Germinal center (tissue), 1 donor: Measurements from ENCODE around the gene PIMREG.
"Not testable (repeated sequence)": the region's sequence is repeated elsewhere in the genome, so short reads cannot be mapped to it uniquely, and the experiment has no call there.

Experiments
- DNase-seq: peaks from one replicate; pipeline ENCODE4 v3.0.0; 2012; ENCODE audit warnings: mixed read lengths, low spot score

Gene PIMREG

GRCh38 chr17:6478486-6478885 lies 34.2 kb downstream of the PIMREG start:
- DNase-seq = no peak

- DNase-seq = no peak
These were observed 35.5 kb downstream of the PIMREG start for GRCh38 chr17:6479622-6480302.

GRCh38 chr17:6480303-6480675 lies 36.0 kb downstream of the PIMREG start:
- DNase-seq = no peak

GRCh38 chr17:6482105-6482455 lies 37.8 kb downstream of the PIMREG start:
- no peak for DNase-seq

GRCh38 chr17:6482796-6483195 lies 38.5 kb downstream of the PIMREG start:
- not testable (repeated sequence) for DNase-seq

- no peak for DNase-seq
These were observed 39.3 kb downstream of the PIMREG start for GRCh38 chr17:6483507-6483906.

- no peak for DNase-seq
These were observed 41.6 kb downstream of the PIMREG start for GRCh38 chr17:6485646-6486412.

GRCh38 chr17:6487251-6488007 lies 43.2 kb downstream of the PIMREG start:
- DNase-seq = no peak

GRCh38 chr17:6488008-6488539 lies 43.8 kb downstream of the PIMREG start:
- DNase-seq = no peak

GRCh38 chr17:6489016-6489550 lies 44.8 kb downstream of the PIMREG start:
- DNase-seq = no peak

GRCh38 chr17:6491071-6491700 lies 46.9 kb downstream of the PIMREG start:
- no peak for DNase-seq

GRCh38 chr17:6492892-6493674 lies 48.8 kb downstream of the PIMREG start:
- DNase-seq = no peak

GRCh38 chr17:6494239-6494941 lies 50.1 kb downstream of the PIMREG start:
- DNase-seq = no peak

- no peak for DNase-seq
These were observed 51.3 kb downstream of the PIMREG start for GRCh38 chr17:6495450-6496115.

- DNase-seq = no peak
These were observed 51.8 kb downstream of the PIMREG start for GRCh38 chr17:6496116-6496481.

- no peak for DNase-seq
These were observed 52.6 kb downstream of the PIMREG start for GRCh38 chr17:6496640-6497441.

GRCh38 chr17:6497496-6498221 lies 53.4 kb downstream of the PIMREG start:
- DNase-seq = no peak

- DNase-seq = no peak
These were observed 54.1 kb downstream of the PIMREG start for GRCh38 chr17:6498356-6498755.
